B cell (primary cell): ENCODE data around the gene GTF2A1. TPM values are rescaled to one million over a fixed set of nuclear protein-coding genes. Genes with fewer than 3 reads are reported as not detected.

ENCODE experiments used
- ATAC-seq: fragments of 200-7000 bp; cut with Tn5 transposase; one replicate; pipeline ENCODE4 v1.10.0; 2021; ENCODE audit warnings: low read depth, mild to moderate bottlenecking, moderate number of reproducible peaks, moderate library complexity
- CTCF ChIA-PET: fragments of 350-600 bp; sonication (Branson Sonifier 250); formaldehyde crosslinking; loops from one replicate; lab custom pipeline; 2021; ENCODE audit warnings: antibody characterized with exemption, inconsistent platforms; lab: Charles Lee
- POLR2A ChIA-PET: fragments of 350-600 bp; sonication (Branson Sonifier 250); formaldehyde crosslinking; loops from one replicate; lab custom pipeline; 2021; ENCODE audit warnings: antibody characterized with exemption; lab: Charles Lee
- DNase-seq: peaks from one replicate; pipeline ENCODE4 v3.0.0; 2013
- H2AFZ ChIP-seq: 2 replicates; pipeline ENCODE4 v1.6.1; 2012; ENCODE audit warnings: mild to moderate bottlenecking, low read depth, low read length; ENCODE audit not compliant: insufficient read depth, poor library complexity, severe bottlenecking
- H3K27ac ChIP-seq, 2 donors: 1 replicate in 1 of 2; 2 replicates in 1 of 2; pipeline ENCODE4 v1.5.1; 2012 to 2013; ENCODE audit warnings: low read length in 2 of 2, mild to moderate bottlenecking in 2 of 2, moderate library complexity in 1 of 2
- H3K27me3 ChIP-seq, 4 experiments: fragments of 200-600 bp in 1 of 4; sonication (generic) in 1 of 4; replicated peaks in 1 of 4; 1 replicate in 2 of 4; 2 replicates in 2 of 4; pipeline versions ENCODE4 v1.6.1 to v1.7.0; 2013 to 2016; ENCODE audit warnings: low read length in 3 of 4, mild to moderate bottlenecking in 2 of 4, mixed read lengths in 1 of 4, moderate library complexity in 1 of 4; ENCODE audit not compliant: insufficient read depth in 4 of 4, control insufficient read depth in 3 of 4; ENCODE audit errors: control extremely low read depth in 1 of 4
- H3K36me3 ChIP-seq, 2 experiments: replicated peaks in 1 of 2; 1 replicate in 1 of 2; 2 replicates in 1 of 2; pipeline versions ENCODE4 v1.6.1 to v1.7.1; 2013; ENCODE audit warnings: low read length in 1 of 2; ENCODE audit not compliant: insufficient read depth in 2 of 2, control insufficient read depth in 1 of 2; ENCODE audit errors: control extremely low read depth in 1 of 2, extremely low read depth in 1 of 2
- H3K4me1 ChIP-seq, 2 donors: fragments of 200-600 bp in 1 of 2; sonication (generic) in 1 of 2; 1 replicate in 1 of 2; 2 replicates in 1 of 2; pipeline versions ENCODE4 v1.5.1 to v1.6.1; 2013 to 2017; ENCODE audit warnings: low read length in 2 of 2; ENCODE audit not compliant: control insufficient read depth in 2 of 2, insufficient read depth in 2 of 2
- H3K4me2 ChIP-seq: replicated peaks from 2 replicates; pipeline ENCODE3; 2012; ENCODE audit warnings: mild to moderate bottlenecking, low read depth, low read length; ENCODE audit not compliant: poor library complexity, severe bottlenecking
- H3K4me3 ChIP-seq, 5 experiments: fragments of 200-600 bp in 1 of 5; sonication (generic) in 1 of 5; 1 replicate in 3 of 5; 2 replicates in 2 of 5; pipeline versions ENCODE4 v1.5.1 to v1.7.0; 2011 to 2016; ENCODE audit warnings: low read length in 4 of 5, mild to moderate bottlenecking in 4 of 5, low read depth in 2 of 5, control low read depth in 1 of 5, moderate library complexity in 1 of 5; ENCODE audit not compliant: insufficient read depth in 1 of 5; ENCODE audit errors: control extremely low read depth in 1 of 5, extremely low read depth in 1 of 5
- H3K79me2 ChIP-seq: fragments of 200-600 bp; sonication (generic); one replicate; pipeline ENCODE4 v1.6.0; 2016; ENCODE audit warnings: low read length; ENCODE audit not compliant: control insufficient read depth, insufficient read depth
- H3K9ac ChIP-seq: fragments of 200-600 bp; sonication (generic); 2 replicates; pipeline ENCODE4 v1.6.1; 2017; ENCODE audit warnings: mild to moderate bottlenecking, low read length, moderate library complexity
- H3K9me3 ChIP-seq, 3 donors: one replicate each; pipeline versions ENCODE4 v1.6.1 to v1.7.1; 2013; ENCODE audit warnings: low read length in 2 of 3; ENCODE audit not compliant: control insufficient read depth in 2 of 3, insufficient read depth in 1 of 3; ENCODE audit errors: control extremely low read depth in 1 of 3
- H4K20me1 ChIP-seq: 2 replicates; pipeline ENCODE4 v1.6.0; 2012; ENCODE audit warnings: mild to moderate bottlenecking, low read length; ENCODE audit not compliant: insufficient read depth, control insufficient read depth, poor library complexity, severe bottlenecking
- H3K27ac Mint-ChIP-seq: one replicate; pipeline ENCODE4 v1.8.0; 2021; ENCODE audit warnings: mixed read lengths
- H3K27me3 Mint-ChIP-seq: one replicate; pipeline ENCODE4 v1.8.0; 2021; ENCODE audit warnings: mixed read lengths
- H3K4me1 Mint-ChIP-seq: one replicate; pipeline ENCODE4 v1.8.0; 2021; ENCODE audit warnings: mixed read lengths
- H3K4me3 Mint-ChIP-seq: one replicate; pipeline ENCODE4 v1.8.0; 2021; ENCODE audit warnings: mixed read lengths
- H3K9me3 Mint-ChIP-seq: one replicate; pipeline ENCODE4 v1.8.0; 2022; ENCODE audit warnings: mixed read lengths; ENCODE audit not compliant: insufficient read depth
- EZH2 ChIP-seq: IDR thresholded peaks from 2 replicates; pipeline ENCODE4 v1.6.1; 2012; ENCODE audit warnings: borderline replicate concordance, low read depth, mild to moderate bottlenecking, moderate library complexity, low read length; ENCODE audit not compliant: insufficient read depth, poor library complexity, severe bottlenecking
- WGBS: methylation state at CpG from one replicate; pipeline ENCODE4 v1.1.5; 2013; ENCODE audit warnings: missing lambda C conversion rate; ENCODE audit not compliant: insufficient coverage; 5-methylcytosine and 5-hydroxymethylcytosine counted together
- intact Hi-C: fragments of 100-400 bp; cut with micrococcal nuclease; formaldehyde crosslinking; loops from one replicate; pipeline ENCODE4 v1.10.0; 2022
- polyA plus RNA-seq: library from polyadenylated mRNA; depleted of rRNA; stranded (reverse); fragments of >200 nt; gene quantifications from 2 replicates; pipeline ENCODE4 v1.2.3, GENCODE V29; 2012
- total RNA-seq, 2 donors: library from RNA; stranded (reverse); fragments of 120-200 nt in 1 of 2; gene quantifications; 1 replicate in 1 of 2; 2 replicates in 1 of 2; pipeline versions ENCODE4 v1.2.3 to v1.2.4, GENCODE V29; 2013 to 2022
- TF ChIP-seq, protein P1 (sequence below): fragments of 200-600 bp; IDR thresholded peaks from one replicate; pipeline ENCODE4 v1.8.0; 2022; ENCODE audit warnings: antibody characterized with exemption, mild to moderate bottlenecking

Gene GTF2A1
- total and polyA plus RNA-seq, 2 donors (not counting 1 experiment from before 2014, with no cell fraction given), result 7.1 to 45.1 TPM

DNA sequence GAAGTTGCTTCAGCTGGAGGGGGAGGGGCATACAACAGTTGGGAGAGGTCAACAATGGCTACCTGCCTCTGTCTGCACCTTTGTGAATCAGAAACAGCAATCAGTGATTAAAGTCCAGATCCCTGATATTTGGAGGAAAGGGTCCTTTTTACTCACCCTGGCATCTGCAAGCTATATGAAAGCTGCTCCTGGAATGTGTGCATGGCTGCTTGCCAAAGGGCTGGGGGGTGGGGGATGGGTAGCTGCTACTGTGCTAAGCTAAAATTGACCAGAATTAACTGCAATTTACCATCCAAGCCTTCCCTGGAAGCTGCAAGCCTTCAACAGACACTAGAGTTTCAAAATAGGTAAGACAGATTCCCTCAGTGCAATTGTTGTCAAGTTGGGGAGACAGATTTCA lies 13.5 kb upstream of the GTF2A1 start:
- Histone ChIP-seq H3K4me2 (no peak overlapping the region), H3K9me3 (peaks cover 0 to 10% (median 0%) of the 10 kb centered on the region in 3 donors), H3K4me1 (no peaks in the 10 kb centered on the region), H2AFZ (no peak overlapping the region), H3K79me2 (no peaks in the 10 kb centered on the region), H3K36me3 (no peaks in the 10 kb centered on the region), H4K20me1 (no peaks in the 10 kb centered on the region), H3K4me3 (no peak overlapping the region), H3K9ac (no peak overlapping the region), H3K27me3 (no peaks in the 10 kb centered on the region), H3K27ac (no peak overlapping the region)
- intact Hi-C loops, result no loop called here
- Mint-ChIP-seq H3K4me1 (no peaks in the 10 kb centered on the region), H3K27me3 (no peaks in the 10 kb centered on the region), H3K4me3 (no peak overlapping the region), H3K27ac (no peak overlapping the region), H3K9me3 (peaks cover 3% of the 10 kb centered on the region)
- TF ChIP-seq EZH2, result no peak
- TF ChIP-seq, protein P1, sequence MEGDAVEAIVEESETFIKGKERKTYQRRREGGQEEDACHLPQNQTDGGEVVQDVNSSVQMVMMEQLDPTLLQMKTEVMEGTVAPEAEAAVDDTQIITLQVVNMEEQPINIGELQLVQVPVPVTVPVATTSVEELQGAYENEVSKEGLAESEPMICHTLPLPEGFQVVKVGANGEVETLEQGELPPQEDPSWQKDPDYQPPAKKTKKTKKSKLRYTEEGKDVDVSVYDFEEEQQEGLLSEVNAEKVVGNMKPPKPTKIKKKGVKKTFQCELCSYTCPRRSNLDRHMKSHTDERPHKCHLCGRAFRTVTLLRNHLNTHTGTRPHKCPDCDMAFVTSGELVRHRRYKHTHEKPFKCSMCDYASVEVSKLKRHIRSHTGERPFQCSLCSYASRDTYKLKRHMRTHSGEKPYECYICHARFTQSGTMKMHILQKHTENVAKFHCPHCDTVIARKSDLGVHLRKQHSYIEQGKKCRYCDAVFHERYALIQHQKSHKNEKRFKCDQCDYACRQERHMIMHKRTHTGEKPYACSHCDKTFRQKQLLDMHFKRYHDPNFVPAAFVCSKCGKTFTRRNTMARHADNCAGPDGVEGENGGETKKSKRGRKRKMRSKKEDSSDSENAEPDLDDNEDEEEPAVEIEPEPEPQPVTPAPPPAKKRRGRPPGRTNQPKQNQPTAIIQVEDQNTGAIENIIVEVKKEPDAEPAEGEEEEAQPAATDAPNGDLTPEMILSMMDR, result no peak
- DNase-seq, result no peak
- ATAC-seq, result no peak
- CTCF ChIA-PET, result no interaction called here
- POLR2A ChIA-PET, result no interaction called here

DNA sequence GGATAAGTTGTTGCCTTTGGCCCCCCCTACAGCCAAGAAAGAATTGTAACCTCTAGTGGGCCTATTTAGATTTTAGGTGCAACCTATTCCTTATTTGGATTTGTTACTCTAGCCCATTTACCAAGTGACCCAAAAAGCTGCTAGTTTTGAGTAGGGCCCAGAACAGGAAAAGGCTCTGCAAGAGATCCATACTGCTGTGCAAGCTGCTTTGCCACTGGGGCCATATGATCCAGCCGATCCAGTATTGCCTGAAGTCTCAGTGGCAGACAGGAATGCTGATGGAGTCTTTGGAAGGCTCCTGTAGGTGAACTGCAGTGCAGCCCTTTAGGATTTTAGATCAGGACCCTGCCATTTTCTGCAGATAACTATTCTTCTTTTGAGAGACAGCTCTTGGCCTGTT lies 12.9 kb upstream of the GTF2A1 start:
- TF ChIP-seq, protein P1, result no peak
- TF ChIP-seq EZH2, result no peak
- intact Hi-C loops, result no loop called here
- H3K4me3 ChIP-seq, result no peak overlapping the region
- Mint-ChIP-seq H3K4me3 (no peak overlapping the region), H3K27me3 (no peaks in the 10 kb centered on the region), H3K4me1 (no peaks in the 10 kb centered on the region), H3K27ac (no peak overlapping the region), H3K9me3 (peaks cover 3% of the 10 kb centered on the region)
- no peak overlapping the region for H3K4me2 ChIP-seq
- H3K9me3 ChIP-seq, result peaks cover 0 to 10% (median 0%) of the 10 kb centered on the region in 3 donors
- H3K36me3 ChIP-seq, result no peaks in the 10 kb centered on the region
- 100% methylated on average over 1 of the region's 1 CpG for WGBS
- H3K4me1 ChIP-seq, result no peaks in the 10 kb centered on the region
- DNase-seq (no peak), ATAC-seq (no peak)
- no peak overlapping the region for H3K9ac ChIP-seq
- no peak overlapping the region for H3K27ac ChIP-seq
- POLR2A ChIA-PET, result no interaction called here
- CTCF ChIA-PET, result no interaction called here
- no peaks in the 10 kb centered on the region for H4K20me1 ChIP-seq
- no peaks in the 10 kb centered on the region for H3K79me2 ChIP-seq
- H2AFZ ChIP-seq, result no peak overlapping the region
- no peaks in the 10 kb centered on the region for H3K27me3 ChIP-seq
